CD4-positive, alpha-beta T cell (primary cell): Measurements from ENCODE around the gene ANKRD29. TPM values are rescaled to one million over a fixed set of nuclear protein-coding genes. Genes with fewer than 3 reads are reported as not detected.
"Not testable (repeated sequence)": the region's sequence is repeated elsewhere in the genome, so short reads cannot be mapped to it uniquely, and the experiment has no call there.

Source experiments
- ATAC-seq: fragments of 200-7000 bp; cut with Tn5 transposase; one replicate; pipeline ENCODE4 v1.10.0; 2022; ENCODE audit warnings: mild to moderate bottlenecking; ENCODE audit not compliant: poor library complexity
- CTCF ChIA-PET: fragments of 350-600 bp; sonication (Branson Sonifier 250); formaldehyde crosslinking; loops from one replicate; lab custom pipeline; 2021; ENCODE audit warnings: antibody characterized with exemption, inconsistent platforms; lab: Charles Lee
- POLR2A ChIA-PET: fragments of 350-600 bp; sonication (Branson Sonifier 250); formaldehyde crosslinking; loops from one replicate; lab custom pipeline; 2021; ENCODE audit warnings: antibody characterized with exemption, inconsistent platforms; lab: Charles Lee
- DNase-seq, 14 experiments: peaks; one replicate each; pipeline ENCODE4 v3.0.0-alpha.2; 2013 to 2020; ENCODE audit warnings: mixed read lengths in 2 of 14
- H3K27ac ChIP-seq, 2 donors: one replicate each; pipeline versions ENCODE4 v1.5.1 to v1.7.0; 2013; ENCODE audit warnings: low read length in 2 of 2, low read depth in 1 of 2, mild to moderate bottlenecking in 1 of 2
- H3K27me3 ChIP-seq, 2 experiments: 1 replicate in 1 of 2; 2 replicates in 1 of 2; pipeline versions ENCODE4 v1.6.1 to v1.7.0; 2013; ENCODE audit warnings: low read length in 2 of 2, control low read depth in 1 of 2, mild to moderate bottlenecking in 1 of 2, moderate library complexity in 1 of 2; ENCODE audit not compliant: insufficient read depth in 2 of 2, control insufficient read depth in 1 of 2
- H3K36me3 ChIP-seq: one replicate; pipeline ENCODE4 v1.6.1; 2013; ENCODE audit warnings: low read length, control low read depth; ENCODE audit not compliant: insufficient read depth
- H3K4me1 ChIP-seq: one replicate; pipeline ENCODE4 v1.6.1; 2013; ENCODE audit warnings: low read length, control low read depth; ENCODE audit not compliant: insufficient read depth
- H3K4me3 ChIP-seq: one replicate; pipeline ENCODE4 v1.5.1; 2013; ENCODE audit warnings: mild to moderate bottlenecking, low read length, moderate library complexity
- H3K9me3 ChIP-seq, 2 experiments: 1 replicate in 1 of 2; 2 replicates in 1 of 2; pipeline versions ENCODE4 v1.6.1 to v1.7.0; 2013; ENCODE audit warnings: low read length in 2 of 2, mild to moderate bottlenecking in 2 of 2, control low read depth in 1 of 2, moderate library complexity in 1 of 2; ENCODE audit not compliant: control insufficient read depth in 1 of 2, insufficient read depth in 1 of 2
- H3K27ac Mint-ChIP-seq: one replicate; pipeline ENCODE4 v1.8.0; 2020; ENCODE audit warnings: mixed read lengths
- H3K27me3 Mint-ChIP-seq: one replicate; pipeline ENCODE4 v1.8.0; 2021; ENCODE audit warnings: mixed read lengths
- H3K36me3 Mint-ChIP-seq: one replicate; pipeline ENCODE4 v1.8.0; 2021; ENCODE audit warnings: low read depth, mixed read lengths
- H3K4me1 Mint-ChIP-seq: one replicate; pipeline ENCODE4 v1.8.0; 2021; ENCODE audit warnings: low read depth, mixed read lengths
- H3K4me3 Mint-ChIP-seq: one replicate; pipeline ENCODE4 v1.8.0; 2020; ENCODE audit warnings: mild to moderate bottlenecking, mixed read lengths
- H3K9me3 Mint-ChIP-seq: one replicate; pipeline ENCODE4 v1.8.0; 2020; ENCODE audit warnings: mixed read lengths
- intact Hi-C, 2 experiments: fragments of 100-400 bp; cut with DNase I in 1 of 2; cut with micrococcal nuclease in 1 of 2; formaldehyde crosslinking; loops; one replicate each; pipeline versions ENCODE4 v1.15.1 to v1.9.0; 2023 to 2025; cut with DNase I, micrococcal nuclease
- total RNA-seq, 174 experiments: library from RNA in 2 of 174; stranded (reverse) in 2 of 174; gene quantifications; one replicate each; pipeline ENCODE4 v1.2.3 and lab custom pipeline; 2021 to 2026
- TF ChIP-seq, protein P1 (sequence below): fragments of 200-600 bp; IDR thresholded peaks from one replicate; pipeline ENCODE4 v1.8.0; 2022; ENCODE audit warnings: antibody characterized with exemption, mild to moderate bottlenecking

The ANKRD29 gene
- total RNA-seq, 2 experiments from 2014 or later, result 0.28 to 0.58 TPM

DNA sequence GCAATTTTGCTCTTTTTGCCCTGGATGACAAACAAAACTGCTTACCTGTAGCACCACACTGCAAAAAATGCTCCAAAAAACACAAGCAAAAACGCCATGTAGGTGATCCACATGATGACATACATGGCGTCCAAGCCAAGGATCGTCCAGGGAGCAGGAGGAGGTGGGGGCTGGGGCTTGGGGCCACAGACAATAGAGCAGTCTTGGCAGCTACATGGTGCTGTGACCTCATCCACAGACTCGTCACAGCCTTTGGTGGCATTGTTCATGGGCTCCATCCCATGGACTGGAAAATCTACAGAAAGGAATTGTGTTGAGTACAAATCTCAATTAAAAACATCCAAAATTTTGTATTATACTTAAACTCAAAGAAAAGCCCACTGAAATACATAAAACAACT lies 102.5 kb downstream of the ANKRD29 start:
- peaks cover 9% of the 10 kb centered on the region for H3K4me1 ChIP-seq
- intact Hi-C loops, result no loop called here
- H3K27ac ChIP-seq, result no peak overlapping the region
- no peak overlapping the region for H3K4me3 Mint-ChIP-seq
- TF ChIP-seq, protein P1, sequence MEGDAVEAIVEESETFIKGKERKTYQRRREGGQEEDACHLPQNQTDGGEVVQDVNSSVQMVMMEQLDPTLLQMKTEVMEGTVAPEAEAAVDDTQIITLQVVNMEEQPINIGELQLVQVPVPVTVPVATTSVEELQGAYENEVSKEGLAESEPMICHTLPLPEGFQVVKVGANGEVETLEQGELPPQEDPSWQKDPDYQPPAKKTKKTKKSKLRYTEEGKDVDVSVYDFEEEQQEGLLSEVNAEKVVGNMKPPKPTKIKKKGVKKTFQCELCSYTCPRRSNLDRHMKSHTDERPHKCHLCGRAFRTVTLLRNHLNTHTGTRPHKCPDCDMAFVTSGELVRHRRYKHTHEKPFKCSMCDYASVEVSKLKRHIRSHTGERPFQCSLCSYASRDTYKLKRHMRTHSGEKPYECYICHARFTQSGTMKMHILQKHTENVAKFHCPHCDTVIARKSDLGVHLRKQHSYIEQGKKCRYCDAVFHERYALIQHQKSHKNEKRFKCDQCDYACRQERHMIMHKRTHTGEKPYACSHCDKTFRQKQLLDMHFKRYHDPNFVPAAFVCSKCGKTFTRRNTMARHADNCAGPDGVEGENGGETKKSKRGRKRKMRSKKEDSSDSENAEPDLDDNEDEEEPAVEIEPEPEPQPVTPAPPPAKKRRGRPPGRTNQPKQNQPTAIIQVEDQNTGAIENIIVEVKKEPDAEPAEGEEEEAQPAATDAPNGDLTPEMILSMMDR, result no peak
- ATAC-seq (no peak), DNase-seq (no peak)
- H3K36me3 ChIP-seq, result peaks cover 65% of the 10 kb centered on the region
- H3K9me3 Mint-ChIP-seq, result no peaks in the 10 kb centered on the region
- H3K36me3 Mint-ChIP-seq, result peaks cover 91% of the 10 kb centered on the region
- no peak overlapping the region for H3K27ac Mint-ChIP-seq
- H3K27me3 ChIP-seq, result no peaks in the 10 kb centered on the region
- no peak overlapping the region for H3K4me3 ChIP-seq
- H3K27me3 Mint-ChIP-seq, result no peaks in the 10 kb centered on the region
- H3K9me3 ChIP-seq, result no peaks in the 10 kb centered on the region
- ChIA-PET CTCF (no interaction called here), POLR2A (no interaction called here)
- H3K4me1 Mint-ChIP-seq, result peaks cover 5% of the 10 kb centered on the region

DNA sequence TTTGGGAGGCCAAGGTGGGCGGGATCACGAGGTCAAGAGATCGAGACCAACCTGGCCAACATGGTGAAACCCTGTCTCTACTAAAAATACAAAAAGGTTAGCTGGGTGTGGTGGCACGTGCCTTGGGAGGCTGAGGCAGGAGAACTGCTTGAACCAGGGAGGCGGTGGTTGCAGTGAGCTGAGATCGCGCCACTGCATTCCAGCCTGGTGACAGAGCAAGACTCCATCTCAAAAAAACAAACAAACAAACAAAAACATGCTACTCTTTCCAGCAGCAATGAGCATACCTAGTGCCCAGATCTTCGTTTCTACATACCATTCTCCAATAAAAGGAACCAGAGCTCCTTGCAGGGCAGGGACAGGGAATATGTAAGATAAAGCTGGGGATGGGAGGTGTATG lies 105.2 kb downstream of the ANKRD29 start:
- CTCF ChIA-PET, H3K4me3 Mint-ChIP-seq, H3K4me1 Mint-ChIP-seq, H3K27me3 ChIP-seq, DNase-seq, H3K27me3 Mint-ChIP-seq, H3K27ac Mint-ChIP-seq, H3K4me3 ChIP-seq, POLR2A ChIA-PET, H3K9me3 Mint-ChIP-seq, H3K4me1 ChIP-seq, ATAC-seq, H3K27ac ChIP-seq, H3K9me3 ChIP-seq, intact Hi-C loops: not testable (repeated sequence)
- peaks cover 85% of the 10 kb centered on the region for H3K36me3 ChIP-seq
- H3K36me3 Mint-ChIP-seq, result peaks cover 96% of the 10 kb centered on the region

DNA sequence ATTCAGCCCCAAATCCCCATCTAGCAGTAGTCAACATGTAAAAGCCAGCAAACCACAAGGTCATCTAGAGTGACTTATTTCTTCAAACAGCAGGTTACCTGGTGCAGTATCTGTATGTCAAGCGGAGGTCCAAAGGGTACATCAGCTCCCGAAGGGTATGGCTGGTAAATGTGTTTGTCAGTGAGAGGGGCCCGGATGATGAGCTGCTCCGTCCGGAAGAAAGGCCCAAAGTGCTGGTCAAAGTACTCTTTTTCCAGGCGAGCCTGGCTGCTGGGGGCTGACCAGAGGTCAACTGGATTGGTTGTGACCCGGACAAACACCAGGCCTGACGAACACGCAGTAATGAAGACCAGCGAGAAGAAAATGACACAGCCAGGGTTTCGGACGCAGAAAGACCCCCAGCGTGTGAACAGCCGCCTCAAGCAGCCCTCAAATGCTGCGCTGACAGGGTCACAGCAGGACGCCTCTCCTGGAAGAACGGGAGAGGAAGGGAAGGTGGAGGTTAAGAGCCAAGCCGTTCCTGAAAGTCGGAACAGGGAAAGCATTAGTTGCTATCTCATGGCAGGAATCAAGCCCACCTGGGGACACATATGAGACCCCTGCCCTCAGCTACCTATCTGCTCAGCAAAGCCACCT lies 106.4 kb downstream of the ANKRD29 start:
- Mint-ChIP-seq H3K9me3 (no peaks in the 10 kb centered on the region), H3K27me3 (no peaks in the 10 kb centered on the region), H3K4me3 (no peak overlapping the region), H3K4me1 (no peaks in the 10 kb centered on the region), H3K36me3 (peaks cover 96% of the 10 kb centered on the region), H3K27ac (no peak overlapping the region)
- no peak overlapping the region for H3K27ac ChIP-seq
- CTCF ChIA-PET, result no interaction called here
- H3K36me3 ChIP-seq, result peaks cover 92% of the 10 kb centered on the region
- ATAC-seq (no peak), DNase-seq (no peak)
- intact Hi-C loops, result no loop called here
- no peaks in the 10 kb centered on the region for H3K9me3 ChIP-seq
- no peak overlapping the region for H3K4me3 ChIP-seq
- POLR2A ChIA-PET, result no interaction called here
- no peaks in the 10 kb centered on the region for H3K27me3 ChIP-seq
- H3K4me1 ChIP-seq, result no peaks in the 10 kb centered on the region
- TF ChIP-seq, protein P1, result no peak

DNA sequence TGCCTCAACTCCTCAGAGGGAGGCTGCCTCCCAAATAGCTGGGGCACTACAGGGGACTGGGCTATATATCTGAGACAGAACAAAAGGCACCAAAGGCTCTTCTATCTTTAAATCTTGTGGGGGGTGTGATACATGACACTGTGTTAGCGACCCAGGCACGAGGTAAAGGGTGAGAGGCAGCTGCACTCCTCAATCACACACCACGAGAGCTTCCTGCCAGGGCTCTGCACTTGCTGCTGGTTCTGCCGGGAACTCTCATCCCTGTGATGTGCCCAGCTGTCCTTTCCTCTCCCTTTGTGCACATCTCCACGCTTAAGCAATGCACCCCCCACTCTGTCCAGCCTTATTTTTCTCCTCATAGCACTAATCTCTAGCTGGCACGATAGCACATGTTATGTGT lies 108.8 kb downstream of the ANKRD29 start:
- no peak overlapping the region for H3K4me3 Mint-ChIP-seq
- TF ChIP-seq, protein P1, result no peak
- ChIA-PET CTCF (no interaction called here), POLR2A (no interaction called here)
- Histone ChIP-seq H3K27me3 (no peaks in the 10 kb centered on the region), H3K4me1 (no peaks in the 10 kb centered on the region), H3K36me3 (peaks cover 77% of the 10 kb centered on the region), H3K27ac (no peak overlapping the region), H3K9me3 (no peaks in the 10 kb centered on the region), H3K4me3 (no peak overlapping the region)
- H3K4me1 Mint-ChIP-seq, result no peaks in the 10 kb centered on the region
- H3K9me3 Mint-ChIP-seq, result no peaks in the 10 kb centered on the region
- H3K27me3 Mint-ChIP-seq, result no peaks in the 10 kb centered on the region
- intact Hi-C loops, result no loop called here
- no peak for DNase-seq
- peaks cover 87% of the 10 kb centered on the region for H3K36me3 Mint-ChIP-seq
- no peak overlapping the region for H3K27ac Mint-ChIP-seq
- ATAC-seq, result no peak
